HUES48 (cell line): ENCODE results near the gene REXO1.
"Not testable (repeated sequence)": the region's sequence is repeated elsewhere in the genome, so short reads cannot be mapped to it uniquely, and the experiment has no call there.

Experiments
- H3K27ac ChIP-seq: one replicate; pipeline ENCODE4 v1.7.0; 2013; ENCODE audit warnings: low read depth, low read length, inconsistent platforms
- H3K27me3 ChIP-seq: 2 replicates; pipeline ENCODE4 v1.6.1; 2013; ENCODE audit warnings: mild to moderate bottlenecking, low read length; ENCODE audit not compliant: control insufficient read depth, insufficient read depth
- H3K36me3 ChIP-seq: 2 replicates; pipeline ENCODE4 v1.6.1; 2013; ENCODE audit warnings: low read length; ENCODE audit not compliant: control insufficient read depth, insufficient read depth
- H3K4me1 ChIP-seq: 2 replicates; pipeline ENCODE4 v1.6.1; 2013; ENCODE audit warnings: mild to moderate bottlenecking, low read length; ENCODE audit not compliant: control insufficient read depth, insufficient read depth
- H3K4me3 ChIP-seq: 2 replicates; pipeline ENCODE4 v1.5.1; 2013; ENCODE audit warnings: mild to moderate bottlenecking, low read depth, low read length
- H3K9ac ChIP-seq: 2 replicates; pipeline ENCODE4 v1.6.1; 2013; ENCODE audit warnings: mild to moderate bottlenecking, low read depth, low read length, moderate library complexity
- H3K9me3 ChIP-seq: 2 replicates; pipeline ENCODE4 v1.6.1; 2013; ENCODE audit warnings: low read length; ENCODE audit not compliant: control insufficient read depth, insufficient read depth

REXO1 gene

GRCh38 chr19:1875265-1875645 lies 27.0 kb upstream of the REXO1 start:
- Histone ChIP-seq H3K36me3 (peaks cover 12% of the 10 kb centered on the region; the same call in 1 of the 2 replicates), H3K4me3 (peak overlapping the region; percentile 90), H3K9ac (peak overlapping the region; percentile 83), H3K27ac (peak overlapping the region; percentile 92)
- not testable (repeated sequence) for H3K4me1 ChIP-seq, H3K9me3 ChIP-seq, H3K27me3 ChIP-seq

- Histone ChIP-seq H3K9me3 (no peaks in the 10 kb centered on the region), H3K27ac (no peak overlapping the region), H3K9ac (no peak overlapping the region), H3K36me3 (peaks cover 12% of the 10 kb centered on the region; the same call in 1 of the 2 replicates), H3K4me1 (peaks cover 7% of the 10 kb centered on the region; the same call in 1 of the 2 replicates), H3K4me3 (peak overlapping the region; percentile 90), H3K27me3 (no peaks in the 10 kb centered on the region)
Measured at GRCh38 chr19:1874554-1875185, 26.4 kb upstream of the REXO1 start.

- Histone ChIP-seq H3K9ac (no peak overlapping the region; the same call in 1 of the 2 replicates), H3K27ac (no peak overlapping the region), H3K27me3 (no peaks in the 10 kb centered on the region), H3K36me3 (peaks cover 12% of the 10 kb centered on the region; the same call in 1 of the 2 replicates), H3K4me1 (peaks cover 7% of the 10 kb centered on the region; the same call in 1 of the 2 replicates), H3K4me3 (peak overlapping the region; percentile 90; the same call in 1 of the 2 replicates), H3K9me3 (no peaks in the 10 kb centered on the region)
Measured at GRCh38 chr19:1873524-1874473, 25.5 kb upstream of the REXO1 start.

GRCh38 chr19:1872807-1873523 lies 24.7 kb upstream of the REXO1 start:
- H3K4me1 ChIP-seq, result peaks cover 7% of the 10 kb centered on the region; the same call in 1 of the 2 replicates
- H3K4me3 ChIP-seq, result no peak overlapping the region
- no peak overlapping the region for H3K9ac ChIP-seq
- no peak overlapping the region for H3K27ac ChIP-seq
- H3K9me3 ChIP-seq, result no peaks in the 10 kb centered on the region
- no peaks in the 10 kb centered on the region for H3K27me3 ChIP-seq
- H3K36me3 ChIP-seq, result peaks cover 12% of the 10 kb centered on the region; the same call in 1 of the 2 replicates

- Histone ChIP-seq H3K4me1 (peaks cover 7% of the 10 kb centered on the region; the same call in 1 of the 2 replicates), H3K9me3 (no peaks in the 10 kb centered on the region), H3K27ac (no peak overlapping the region), H3K4me3 (no peak overlapping the region), H3K9ac (no peak overlapping the region), H3K36me3 (peaks cover 12% of the 10 kb centered on the region; the same call in 1 of the 2 replicates), H3K27me3 (no peaks in the 10 kb centered on the region)
Measured at GRCh38 chr19:1871630-1872029, 23.3 kb upstream of the REXO1 start.

- peaks cover 7% of the 10 kb centered on the region; the same call in 1 of the 2 replicates for H3K4me1 ChIP-seq
- H3K27me3 ChIP-seq, result no peaks in the 10 kb centered on the region
- H3K9ac ChIP-seq, result no peak overlapping the region
- no peak overlapping the region for H3K27ac ChIP-seq
- H3K36me3 ChIP-seq, result peaks cover 12% of the 10 kb centered on the region; the same call in 1 of the 2 replicates
- H3K4me3 ChIP-seq, result no peak overlapping the region
- no peaks in the 10 kb centered on the region for H3K9me3 ChIP-seq
Measured at GRCh38 chr19:1871140-1871597, 22.9 kb upstream of the REXO1 start.

- H3K4me1 ChIP-seq, result no peaks in the 10 kb centered on the region
- H3K36me3 ChIP-seq, result peaks cover 12% of the 10 kb centered on the region; the same call in 1 of the 2 replicates
- no peak overlapping the region for H3K27ac ChIP-seq
- H3K9ac ChIP-seq, result no peak overlapping the region
- no peaks in the 10 kb centered on the region for H3K27me3 ChIP-seq
- no peak overlapping the region for H3K4me3 ChIP-seq
- no peaks in the 10 kb centered on the region for H3K9me3 ChIP-seq
Measured at GRCh38 chr19:1868971-1869370, 20.7 kb upstream of the REXO1 start.

GRCh38 chr19:1867349-1867724 lies 19.1 kb upstream of the REXO1 start:
- Histone ChIP-seq H3K27ac (no peak overlapping the region), H3K9ac (no peak overlapping the region), H3K36me3 (no peaks in the 10 kb centered on the region), H3K4me1 (no peaks in the 10 kb centered on the region), H3K27me3 (no peaks in the 10 kb centered on the region), H3K4me3 (no peak overlapping the region), H3K9me3 (no peaks in the 10 kb centered on the region)

- H3K9me3 ChIP-seq, result no peaks in the 10 kb centered on the region
- no peaks in the 10 kb centered on the region for H3K4me1 ChIP-seq
- no peaks in the 10 kb centered on the region for H3K36me3 ChIP-seq
- H3K27ac ChIP-seq, result no peak overlapping the region
- H3K4me3 ChIP-seq, result no peak overlapping the region
- no peak overlapping the region for H3K9ac ChIP-seq
- H3K27me3 ChIP-seq, result peaks cover 5% of the 10 kb centered on the region
Measured at GRCh38 chr19:1866693-1867348, 18.5 kb upstream of the REXO1 start.
